IMR-90 (cell line): ENCODE results near the gene SUGP2. TPM values are rescaled to one million over a fixed set of nuclear protein-coding genes. Genes with fewer than 3 reads are reported as not detected.

Experiments
- ATAC-seq: fragments of 200-7000 bp; cut with Tn5 transposase; 2 replicates; pipeline ENCODE4 v1.9.1; 2020; ENCODE audit warnings: low read depth, mild to moderate bottlenecking, moderate library complexity
- BruUV-seq: library from RNA; stranded (reverse); fragments of 400-500 nt; replicated peaks from 2 replicates; lab custom pipeline; 2021; lab: Mats Ljungman, UMichigan
- CTCF ChIA-PET: fragments of 300-600 bp; formaldehyde crosslinking; extraction: SDS; loops from one replicate; lab custom pipeline; 2021; ENCODE audit warnings: antibody characterized with exemption; lab: Yijun Ruan, JAX
- POLR2A ChIA-PET: fragments of 300-600 bp; sonication (Branson Sonifier 250); formaldehyde crosslinking; loops from one replicate; lab custom pipeline; 2022; ENCODE audit warnings: antibody characterized with exemption; ENCODE audit not compliant: unreplicated experiment; lab: Charles Lee
- DNase-seq: peaks from one replicate; pipeline ENCODE4 v3.0.0; 2013
- H2AFZ ChIP-seq: replicated peaks from 2 replicates; pipeline ENCODE3; 2013; ENCODE audit warnings: low read length, mild to moderate bottlenecking; ENCODE audit not compliant: poor library complexity
- H2AK5ac ChIP-seq: 2 replicates; pipeline ENCODE4 v1.6.1; 2013; ENCODE audit warnings: low read depth, low read length, inconsistent platforms
- H2AK9ac ChIP-seq: replicated peaks from 2 replicates; pipeline ENCODE3; 2013; ENCODE audit warnings: mild to moderate bottlenecking, low read depth, low read length, moderate library complexity; ENCODE audit not compliant: poor library complexity
- H2BK120ac ChIP-seq: 2 replicates; pipeline ENCODE4 v1.6.1; 2013; ENCODE audit warnings: low read depth, low read length, inconsistent platforms
- H2BK15ac ChIP-seq: 3 replicates; pipeline ENCODE4 v1.6.1; 2013; ENCODE audit warnings: low read depth, low read length, inconsistent platforms
- H2BK20ac ChIP-seq: 2 replicates; pipeline ENCODE4 v1.6.1; 2013; ENCODE audit warnings: low read depth, mild to moderate bottlenecking, inconsistent platforms, low read length, moderate library complexity
- H2BK5ac ChIP-seq: 2 replicates; pipeline ENCODE4 v1.6.1; 2013; ENCODE audit warnings: mild to moderate bottlenecking, low read depth, low read length, inconsistent platforms; ENCODE audit not compliant: poor library complexity, severe bottlenecking
- H3K14ac ChIP-seq: replicated peaks from 2 replicates; pipeline ENCODE4 v1.6.1; 2013; ENCODE audit warnings: low read depth, low read length, inconsistent platforms
- H3K18ac ChIP-seq: 2 replicates; pipeline ENCODE4 v1.6.1; 2013; ENCODE audit warnings: low read depth, low read length, control low read depth
- H3K23ac ChIP-seq: 2 replicates; pipeline ENCODE4 v1.6.1; 2013; ENCODE audit warnings: low read depth, low read length, inconsistent platforms
- H3K27ac ChIP-seq: 2 replicates; pipeline ENCODE4 v1.5.1; 2013; ENCODE audit warnings: mild to moderate bottlenecking, control low read depth, low read length; ENCODE audit not compliant: insufficient read depth
- H3K27me3 ChIP-seq: 2 replicates; pipeline ENCODE4 v1.6.1; 2013; ENCODE audit warnings: low read length; ENCODE audit not compliant: control insufficient read depth, insufficient read depth
- H3K36me3 ChIP-seq: 2 replicates; pipeline ENCODE4 v1.6.1; 2013; ENCODE audit warnings: low read length, mixed read lengths; ENCODE audit not compliant: control insufficient read depth, insufficient read depth
- H3K4ac ChIP-seq: 2 replicates; pipeline ENCODE4 v1.6.1; 2013; ENCODE audit warnings: low read depth, low read length, inconsistent platforms
- H3K4me1 ChIP-seq: 2 replicates; pipeline ENCODE4 v1.6.1; 2013; ENCODE audit warnings: low read length, mixed read lengths; ENCODE audit not compliant: control insufficient read depth, insufficient read depth
- H3K4me2 ChIP-seq: 2 replicates; pipeline ENCODE4 v1.6.1; 2013; ENCODE audit warnings: low read depth, mild to moderate bottlenecking, control low read depth, low read length, moderate library complexity
- H3K4me3 ChIP-seq: 2 replicates; pipeline ENCODE4 v1.5.1; 2013; ENCODE audit warnings: low read depth, mild to moderate bottlenecking, control low read depth, low read length, moderate library complexity; ENCODE audit not compliant: insufficient read depth
- H3K56ac ChIP-seq: 2 replicates; pipeline ENCODE4 v1.6.1; 2013; ENCODE audit warnings: low read length, inconsistent platforms; ENCODE audit not compliant: insufficient read depth; ENCODE audit errors: extremely low read depth
- H3K79me1 ChIP-seq, 2 experiments: 2 replicates each; pipeline ENCODE4 v1.6.1; 2013; ENCODE audit warnings: low read length in 2 of 2, inconsistent platforms in 1 of 2, low read depth in 1 of 2
- H3K9ac ChIP-seq: 2 replicates; pipeline ENCODE4 v1.6.1; 2013; ENCODE audit warnings: low read depth, low read length, control low read depth
- H3K9me1 ChIP-seq: 2 replicates; pipeline ENCODE4 v1.6.1; 2013; ENCODE audit warnings: low read length, inconsistent platforms; ENCODE audit not compliant: insufficient read depth
- H3K9me3 ChIP-seq: 2 replicates; pipeline ENCODE4 v1.6.1; 2013; ENCODE audit warnings: low read length; ENCODE audit not compliant: control insufficient read depth, insufficient read depth
- H4K20me1 ChIP-seq: 2 replicates; pipeline ENCODE4 v1.6.1; 2013; ENCODE audit warnings: low read length, inconsistent platforms; ENCODE audit not compliant: insufficient read depth
- H4K5ac ChIP-seq: 2 replicates; pipeline ENCODE4 v1.6.1; 2013; ENCODE audit warnings: mild to moderate bottlenecking, low read depth, low read length, control low read depth
- H4K8ac ChIP-seq, 2 experiments: 2 replicates each; pipeline ENCODE4 v1.6.1; 2013; ENCODE audit warnings: low read depth in 2 of 2, low read length in 2 of 2, control low read depth in 1 of 2, inconsistent platforms in 1 of 2
- H4K91ac ChIP-seq: 2 replicates; pipeline ENCODE4 v1.6.1; 2013; ENCODE audit warnings: low read depth, low read length, inconsistent platforms; ENCODE audit not compliant: insufficient read depth
- CEBPB ChIP-seq: IDR thresholded peaks from 2 replicates; pipeline ENCODE4 v1.6.1; 2012; ENCODE audit warnings: low read depth, low read length, improper control_type of control experiment
- NFE2L2 ChIP-seq: fragments of 150-350 bp; IDR thresholded peaks from 2 replicates; pipeline ENCODE4 v1.6.1; 2016; ENCODE audit warnings: low read depth, mild to moderate bottlenecking, low read length
- RCOR1 ChIP-seq: IDR thresholded peaks from 2 replicates; pipeline ENCODE4 v1.6.1; 2012; ENCODE audit warnings: mild to moderate bottlenecking, low read length, improper control_type of control experiment; ENCODE audit not compliant: insufficient replicate concordance
- USF2 ChIP-seq: fragments of 150-350 bp; IDR thresholded peaks from 2 replicates; pipeline ENCODE4 v1.6.1; 2017; ENCODE audit warnings: mild to moderate bottlenecking, antibody characterized with exemption, low read length, low read depth
- WGBS, 2 experiments: methylation state at CpG; one replicate each; pipeline versions ENCODE4 v1.1.5 to v1.1.7; 2013; ENCODE audit warnings: missing lambda C conversion rate in 2 of 2; ENCODE audit not compliant: insufficient read length in 1 of 2; ENCODE audit errors: extremely low coverage in 2 of 2; 5-methylcytosine and 5-hydroxymethylcytosine counted together
- dilution Hi-C: fragments of 300-500 bp; cut with HindIII; formaldehyde crosslinking; loops from one replicate; pipeline ENCODE4 v1.14.3; 2018; ENCODE audit warnings: low sequenced_read_pairs; ENCODE audit not compliant: unreplicated experiment
- in situ Hi-C: fragments of 300-500 bp; cut with MboI; formaldehyde crosslinking; loops from 3 replicates; pipeline ENCODE4 v1.14.3; 2019; ENCODE audit warnings: low sequenced_read_pairs, inconsistent platforms, mixed read lengths
- intact Hi-C: fragments of 100-400 bp; cut with micrococcal nuclease; formaldehyde crosslinking; loops from 2 replicates; pipeline ENCODE4 v1.10.0; 2022
- polyA plus RNA-seq, 3 experiments: library from polyadenylated mRNA; depleted of rRNA; stranded (reverse); fragments of >200 nt; gene quantifications; 2 replicates each; pipeline ENCODE4 v1.2.3, GENCODE V29; 2012; ENCODE audit warnings: low replicate concordance in 1 of 3
- total RNA-seq: library from RNA; depleted of rRNA; stranded (reverse); fragments of >200 nt; gene quantifications from 2 replicates; pipeline ENCODE4 v1.2.3, GENCODE V29; 2012

Gene SUGP2
- total and polyA plus RNA-seq, 2 of the 4 experiments (the other 2 are of a cell fraction), result 25.8 to 69.2 TPM

- in situ Hi-C loops, result no loop called here
- H3K36me3 ChIP-seq, result peaks cover 44% of the 10 kb centered on the region
- H3K4me3 ChIP-seq, result no peak overlapping the region
- H3K4ac ChIP-seq, result no peak overlapping the region
- H3K23ac ChIP-seq, result no peak overlapping the region
- ATAC-seq (peak; percentile 21; the same call in 1 of the 2 replicates), DNase-seq (peak; percentile 31)
- BruUV-seq, result no TSS peak
- CTCF ChIA-PET, result no interaction called here
- no peak overlapping the region for H4K8ac ChIP-seq
- H4K91ac ChIP-seq, result no peak overlapping the region
- H2AK9ac ChIP-seq, result no peak overlapping the region
- H3K18ac ChIP-seq, result no peak overlapping the region
- no peak overlapping the region for H2AFZ ChIP-seq
- no peak overlapping the region for H3K4me2 ChIP-seq
- no peak overlapping the region for H4K5ac ChIP-seq
- TF ChIP-seq CEBPB, result peak; percentile 85
- no peak for TF ChIP-seq RCOR1
- TF ChIP-seq USF2, result no peak
- peak; percentile 58 for TF ChIP-seq NFE2L2
- H2BK15ac ChIP-seq, result no peak overlapping the region
- no peak overlapping the region for H2BK5ac ChIP-seq
- H3K56ac ChIP-seq, result no peak overlapping the region
- H3K27ac ChIP-seq, result no peak overlapping the region
- H3K27me3 ChIP-seq, result no peaks in the 10 kb centered on the region
- POLR2A ChIA-PET, result no interaction called here
- H3K79me1 ChIP-seq, result peaks cover 4 to 19% of the 10 kb centered on the region in 2 experiments; a peak in 1 of 4 replicates
- H3K9me1 ChIP-seq, result no peaks in the 10 kb centered on the region; the same call in 1 of the 2 replicates
- dilution Hi-C loops, result no loop called here
- no peak overlapping the region for H2BK120ac ChIP-seq
- H4K20me1 ChIP-seq, result no peaks in the 10 kb centered on the region; the same call in 1 of the 2 replicates
- WGBS, 2 experiments, result 100% methylated on average over 1 of the region's 2 CpGs; no CpG with 5 or more reads in 1 of the 2 experiments
- H2BK20ac ChIP-seq, result no peak overlapping the region
- H3K9me3 ChIP-seq, result no peaks in the 10 kb centered on the region
- no peak overlapping the region for H3K9ac ChIP-seq
- H3K4me1 ChIP-seq, result no peaks in the 10 kb centered on the region
- intact Hi-C loops, result no loop called here
- H3K14ac ChIP-seq, result no peak overlapping the region
- no peak overlapping the region for H2AK5ac ChIP-seq
Observed at GRCh38 chr19:19049406-19049805, 16.1 kb upstream of the SUGP2 start.
